Spinal cord (tissue), 10 donors: ENCODE data around the gene IHH. TPM values are rescaled to one million over a fixed set of nuclear protein-coding genes. Genes with fewer than 3 reads are reported as not detected.

Source experiments
- DNase-seq, 6 donors: peaks; one replicate each; pipeline versions ENCODE4 v3.0.0 to v3.0.0-alpha.2; 2013 to 2015; ENCODE audit warnings: low spot score in 6 of 6, low read depth in 4 of 6
- H3K27ac ChIP-seq: one replicate; pipeline ENCODE4 v1.5.1; 2013; ENCODE audit warnings: low read depth, low read length, control low read depth
- H3K27me3 ChIP-seq: one replicate; pipeline ENCODE4 v1.6.1; 2013; ENCODE audit warnings: low read length; ENCODE audit not compliant: control insufficient read depth, insufficient read depth
- H3K36me3 ChIP-seq: one replicate; pipeline ENCODE4 v1.6.1; 2013; ENCODE audit warnings: low read length; ENCODE audit not compliant: control insufficient read depth, insufficient read depth
- H3K4me1 ChIP-seq: one replicate; pipeline ENCODE4 v1.6.1; 2013; ENCODE audit warnings: low read length; ENCODE audit not compliant: control insufficient read depth, insufficient read depth
- H3K4me3 ChIP-seq: one replicate; pipeline ENCODE4 v1.5.1; 2013; ENCODE audit warnings: low read depth, low read length, control low read depth
- H3K9me3 ChIP-seq: one replicate; pipeline ENCODE4 v1.6.1; 2013; ENCODE audit warnings: low read length; ENCODE audit not compliant: control insufficient read depth, insufficient read depth
- WGBS: methylation state at CpG from one replicate; pipeline ENCODE4 v1.1.5; 2013; ENCODE audit warnings: missing lambda C conversion rate; ENCODE audit not compliant: insufficient coverage; 5-methylcytosine and 5-hydroxymethylcytosine counted together
- polyA plus RNA-seq, 2 donors: library from polyadenylated mRNA; unstranded; fragments of 120-200 nt; gene quantifications; one replicate each; pipeline ENCODE4 v1.2.1, GENCODE V29; 2013; ENCODE audit not compliant: insufficient read length in 2 of 2
- small RNA-seq: library from RNA; depleted of rRNA; stranded (forward); fragments of <200 nt; gene quantifications from one replicate; pipeline ENCODE3, GENCODE V24; 2014; ENCODE audit warnings: low replicate concordance
- total RNA-seq, 2 donors: library from RNA; depleted of rRNA in 1 of 2; stranded (reverse); fragments of 120-200 nt in 1 of 2; fragments of >200 nt in 1 of 2; gene quantifications; one replicate each; pipeline versions ENCODE4 v1.2.3 to v1.2.4, GENCODE V29; 2013 to 2014
- donor health status: healthy.

The IHH gene
- total and polyA plus RNA-seq, 4 donors, result 0.28 to 0.59 (median 0.34) TPM

GRCh38 chr2:219010162-219010756 lies 50.5 kb downstream of the IHH start:
- Histone ChIP-seq H3K9me3 (no peaks in the 10 kb centered on the region), H3K4me3 (no peak overlapping the region), H3K27me3 (peaks cover 39% of the 10 kb centered on the region), H3K27ac (no peak overlapping the region), H3K4me1 (no peaks in the 10 kb centered on the region), H3K36me3 (no peaks in the 10 kb centered on the region)
- peak in 1 of 6 donors; percentile 28 for DNase-seq
- 45% methylated on average over 2 of the region's 6 CpGs for WGBS

GRCh38 chr2:219009294-219009693 lies 51.4 kb downstream of the IHH start:
- H3K27me3 ChIP-seq, result peaks cover 44% of the 10 kb centered on the region
- 38% methylated on average over 1 of the region's 2 CpGs for WGBS
- no peak for DNase-seq
- no peak overlapping the region for H3K27ac ChIP-seq
- H3K9me3 ChIP-seq, result no peaks in the 10 kb centered on the region
- no peaks in the 10 kb centered on the region for H3K4me1 ChIP-seq
- H3K36me3 ChIP-seq, result no peaks in the 10 kb centered on the region
- no peak overlapping the region for H3K4me3 ChIP-seq

Small RNA genes within 50 kb of the gene (small RNA-seq; reads per million reads assigned to genes)
- not detected for gene MIR3131
- gene RN7SL764P, result not detected

Other genes starting within 250 kb of the IHH start
- gene PRKAG3, start 229.1 kb downstream of the IHH start, total RNA-seq, result under 1 TPM in 1 of 2 donors, not detected in 1; 0.06 TPM
- under 1 TPM in 1 of 2 donors, not detected in 1; 0.23 TPM for gene PRKAG3, start 229.1 kb downstream of the IHH start, polyA plus RNA-seq
- 1 to 10 TPM; 1.6 to 6.5 TPM for gene WNT6, start 201.1 kb downstream of the IHH start, total RNA-seq
- 1 to 10 TPM; 1.7 to 9.7 TPM for gene WNT6, start 201.1 kb downstream of the IHH start, polyA plus RNA-seq
- under 1 TPM in 1 of 2 donors, not detected in 1; 0.17 TPM for gene WNT10A, start 180.1 kb downstream of the IHH start, total RNA-seq
- gene WNT10A, start 180.1 kb downstream of the IHH start, polyA plus RNA-seq, result under 1 TPM; 0.29 to 0.35 TPM
- 1 to 10 TPM; 2.9 to 7.2 TPM for gene CDK5R2, start 101.3 kb downstream of the IHH start, total RNA-seq
- 10 to 100 TPM; 62.5 to 66.1 TPM for gene CDK5R2, start 101.3 kb downstream of the IHH start, polyA plus RNA-seq
- gene FEV, start 75.7 kb downstream of the IHH start, total RNA-seq, result not detected
- under 1 TPM; 0.11 to 0.14 TPM for gene FEV, start 75.7 kb downstream of the IHH start, polyA plus RNA-seq
- gene CRYBA2, start 67.5 kb downstream of the IHH start, total RNA-seq, result not detected
- under 1 TPM; 0.63 to 0.76 TPM for gene CRYBA2, start 67.5 kb downstream of the IHH start, polyA plus RNA-seq
- 1 to 10 TPM in 1 of 2 donors, under 1 TPM in 1; 0.79 to 4.8 TPM for gene CFAP65, start 19.4 kb downstream of the IHH start, total RNA-seq
- gene CFAP65, start 19.4 kb downstream of the IHH start, polyA plus RNA-seq, result 1 to 10 TPM; 5.3 to 9.0 TPM
- 10 to 100 TPM; 11.4 to 12.7 TPM for gene NHEJ1, start 99.9 kb upstream of the IHH start, total RNA-seq
- 10 to 100 TPM in 1 of 2 donors, 1 to 10 TPM in 1; 9.8 to 10.9 TPM for gene NHEJ1, start 99.9 kb upstream of the IHH start, polyA plus RNA-seq
- 1 to 10 TPM in 1 of 2 donors, under 1 TPM in 1; 0.69 to 1.7 TPM for gene SLC23A3, start 109.1 kb upstream of the IHH start, total RNA-seq
- 1 to 10 TPM in 1 of 2 donors, under 1 TPM in 1; 0.17 to 2.4 TPM for gene SLC23A3, start 109.1 kb upstream of the IHH start, polyA plus RNA-seq
- 10 to 100 TPM; 27.5 to 37.8 TPM for gene CNPPD1, start 116.0 kb upstream of the IHH start, total RNA-seq
- 10 to 100 TPM; 53.7 to 57.5 TPM for gene CNPPD1, start 116.0 kb upstream of the IHH start, polyA plus RNA-seq
- 10 to 100 TPM; 64.6 to 78.6 TPM for gene RETREG2, start 117.4 kb upstream of the IHH start, total RNA-seq
- gene RETREG2, start 117.4 kb upstream of the IHH start, polyA plus RNA-seq, result 100 to 1,000 TPM; 170 to 188 TPM
- 10 to 100 TPM; 14.5 to 40.5 TPM for gene ZFAND2B, start 145.9 kb upstream of the IHH start, total RNA-seq
- gene ZFAND2B, start 145.9 kb upstream of the IHH start, polyA plus RNA-seq, result 10 to 100 TPM; 37.2 to 46.4 TPM
- gene ABCB6, start 158.0 kb upstream of the IHH start, total RNA-seq, result 10 to 100 TPM; 39.7 to 47.2 TPM
- gene ABCB6, start 158.0 kb upstream of the IHH start, polyA plus RNA-seq, result 10 to 100 TPM; 60.6 to 78.8 TPM
- gene ATG9A, start 168.7 kb upstream of the IHH start, total RNA-seq, result 10 to 100 TPM; 26.2 to 45.9 TPM
- 10 to 100 TPM; 56.0 to 59.8 TPM for gene ATG9A, start 168.7 kb upstream of the IHH start, polyA plus RNA-seq
- gene ANKZF1, start 168.9 kb upstream of the IHH start, total RNA-seq, result 10 to 100 TPM; 29.2 to 53.6 TPM
- gene ANKZF1, start 168.9 kb upstream of the IHH start, polyA plus RNA-seq, result 10 to 100 TPM; 44.0 to 74.2 TPM
- 10 to 100 TPM in 1 of 2 donors, 1 to 10 TPM in 1; 9.4 to 22.1 TPM for gene GLB1L, start 184.5 kb upstream of the IHH start, total RNA-seq
- 10 to 100 TPM; 11.4 to 12.0 TPM for gene GLB1L, start 184.5 kb upstream of the IHH start, polyA plus RNA-seq
- 10 to 100 TPM; 16.4 to 25.0 TPM for gene STK16, start 184.6 kb upstream of the IHH start, total RNA-seq
- gene STK16, start 184.6 kb upstream of the IHH start, polyA plus RNA-seq, result 10 to 100 TPM; 36.3 to 38.7 TPM
- gene TUBA4B, start 192.3 kb upstream of the IHH start, total RNA-seq, result 1 to 10 TPM in 1 of 2 donors, not detected in 1; 1.5 TPM
- gene TUBA4B, start 192.3 kb upstream of the IHH start, polyA plus RNA-seq, result under 1 TPM; 0.38 to 0.39 TPM
- gene TUBA4A, start 193.0 kb upstream of the IHH start, total RNA-seq, result 10 to 100 TPM; 14.3 to 43.9 TPM
- 10 to 100 TPM; 73.6 to 84.9 TPM for gene TUBA4A, start 193.0 kb upstream of the IHH start, polyA plus RNA-seq
- gene DNAJB2, start 218.4 kb upstream of the IHH start, total RNA-seq, result 100 to 1,000 TPM in 1 of 2 donors, 10 to 100 TPM in 1; 81.5 to 101 TPM
- gene DNAJB2, start 218.4 kb upstream of the IHH start, polyA plus RNA-seq, result 100 to 1,000 TPM; 163 to 186 TPM
- gene PTPRN, start 248.5 kb upstream of the IHH start, total RNA-seq, result 10 to 100 TPM; 12.6 to 67.3 TPM
- 10 to 100 TPM; 72.2 to 88.1 TPM for gene PTPRN, start 248.5 kb upstream of the IHH start, polyA plus RNA-seq